CD14-positive monocyte (primary cell): ENCODE results near the gene TMEM218. TPM values are rescaled to one million over a fixed set of nuclear protein-coding genes. Genes with fewer than 3 reads are reported as not detected.

Source experiments
- DNase-seq, 3 donors: peaks; one replicate each; pipeline ENCODE4 v3.0.0-alpha.2; 2011 to 2022
- H2AFZ ChIP-seq: 2 replicates; pipeline ENCODE4 v1.6.0; 2012; ENCODE audit warnings: mild to moderate bottlenecking, low read depth, low read length, inconsistent platforms; ENCODE audit not compliant: insufficient read depth, poor library complexity, severe bottlenecking
- H3K27ac ChIP-seq, 2 donors: 1 replicate in 1 of 2; 2 replicates in 1 of 2; pipeline ENCODE4 v1.5.1; 2012 to 2013; ENCODE audit warnings: low read length in 2 of 2, control low read depth in 1 of 2, inconsistent platforms in 1 of 2, low read depth in 1 of 2, mild to moderate bottlenecking in 1 of 2
- H3K27me3 ChIP-seq, 2 donors: one replicate each; pipeline versions ENCODE4 v1.6.0 to v1.6.1; 2011 to 2013; ENCODE audit warnings: low read length in 2 of 2; ENCODE audit not compliant: control insufficient read depth in 2 of 2, insufficient read depth in 2 of 2
- H3K36me3 ChIP-seq, 2 donors: replicated peaks in 1 of 2; 1 replicate in 1 of 2; 2 replicates in 1 of 2; pipeline versions ENCODE4 v1.5.1 to v1.6.1; 2012 to 2013; ENCODE audit warnings: low read length in 2 of 2, control low read depth in 1 of 2, inconsistent platforms in 1 of 2, mild to moderate bottlenecking in 1 of 2; ENCODE audit not compliant: insufficient read depth in 2 of 2, control insufficient read depth in 1 of 2
- H3K4me1 ChIP-seq, 2 donors: 1 replicate in 1 of 2; 2 replicates in 1 of 2; pipeline versions ENCODE4 v1.5.1 to v1.6.1; 2012 to 2013; ENCODE audit warnings: low read length in 2 of 2, control low read depth in 1 of 2, inconsistent platforms in 1 of 2, mild to moderate bottlenecking in 1 of 2, moderate library complexity in 1 of 2; ENCODE audit not compliant: insufficient read depth in 2 of 2, control insufficient read depth in 1 of 2
- H3K4me2 ChIP-seq: replicated peaks from 2 replicates; pipeline ENCODE3; 2012; ENCODE audit warnings: low read length, moderate library complexity, mild to moderate bottlenecking; ENCODE audit not compliant: poor library complexity, severe bottlenecking; ENCODE audit errors: extremely low read depth
- H3K4me3 ChIP-seq, 3 experiments: fragments of 200-600 bp in 1 of 3; sonication (generic) in 1 of 3; replicated peaks in 1 of 3; 1 replicate in 2 of 3; 2 replicates in 1 of 3; pipeline ENCODE4 v1.5.1; 2011 to 2013; ENCODE audit warnings: low read length in 3 of 3, mild to moderate bottlenecking in 3 of 3, control low read depth in 2 of 3, low read depth in 2 of 3, inconsistent platforms in 1 of 3, moderate library complexity in 1 of 3
- H3K79me2 ChIP-seq: 2 replicates; pipeline ENCODE4 v1.6.0; 2012; ENCODE audit warnings: mild to moderate bottlenecking, control low read depth, inconsistent platforms, low read length, moderate library complexity; ENCODE audit not compliant: insufficient read depth
- H3K9ac ChIP-seq: 2 replicates; pipeline ENCODE4 v1.6.0; 2017; ENCODE audit warnings: low read length, mild to moderate bottlenecking; ENCODE audit not compliant: insufficient read depth, poor library complexity, severe bottlenecking
- H3K9me3 ChIP-seq, 2 donors: replicated peaks in 1 of 2; 1 replicate in 1 of 2; 2 replicates in 1 of 2; pipeline versions ENCODE4 v1.5.1 to v1.6.1; 2012 to 2013; ENCODE audit warnings: low read length in 2 of 2, control low read depth in 1 of 2; ENCODE audit not compliant: control insufficient read depth in 1 of 2, insufficient read depth in 1 of 2
- H4K20me1 ChIP-seq: 2 replicates; pipeline ENCODE4 v1.6.0; 2012; ENCODE audit warnings: mild to moderate bottlenecking, low read length, control low read depth, moderate library complexity; ENCODE audit not compliant: insufficient read depth
- H3K27ac Mint-ChIP-seq, 7 donors: one replicate each; pipeline ENCODE4 v1.8.0; 2020; ENCODE audit warnings: mild to moderate bottlenecking in 7 of 7, mixed read lengths in 7 of 7, moderate library complexity in 6 of 7, inconsistent platforms in 2 of 7
- H3K27me3 Mint-ChIP-seq, 3 donors: one replicate each; pipeline ENCODE4 v1.8.0; 2021 to 2022; ENCODE audit warnings: low read depth in 3 of 3, mild to moderate bottlenecking in 3 of 3, mixed read lengths in 3 of 3, moderate library complexity in 3 of 3, inconsistent platforms in 1 of 3
- H3K36me3 Mint-ChIP-seq, 2 donors: one replicate each; pipeline ENCODE4 v1.8.0; 2020; ENCODE audit warnings: mixed read lengths in 2 of 2, inconsistent platforms in 1 of 2, mild to moderate bottlenecking in 1 of 2
- H3K4me1 Mint-ChIP-seq: one replicate; pipeline ENCODE4 v1.8.0; 2020; ENCODE audit warnings: mild to moderate bottlenecking, mixed read lengths
- H3K4me3 Mint-ChIP-seq, 2 donors: one replicate each; pipeline ENCODE4 v1.8.0; 2020; ENCODE audit warnings: mild to moderate bottlenecking in 2 of 2, mixed read lengths in 2 of 2, moderate library complexity in 1 of 2
- H3K9me3 Mint-ChIP-seq, 7 donors: one replicate each; pipeline ENCODE4 v1.8.0; 2020 to 2022; ENCODE audit warnings: mixed read lengths in 7 of 7, mild to moderate bottlenecking in 6 of 7, moderate library complexity in 6 of 7, inconsistent platforms in 2 of 7
- CTCF ChIP-seq: fragments of 200-600 bp; IDR thresholded peaks from one replicate; pipeline ENCODE4 v1.8.0; 2022; ENCODE audit warnings: antibody characterized with exemption, mild to moderate bottlenecking
- WGBS: methylation state at CpG from one replicate; pipeline ENCODE4 v1.1.5; 2013; ENCODE audit warnings: missing lambda C conversion rate; ENCODE audit not compliant: insufficient coverage; 5-methylcytosine and 5-hydroxymethylcytosine counted together
- intact Hi-C, 2 donors: fragments of 100-400 bp; cut with micrococcal nuclease; formaldehyde crosslinking; loops; one replicate each; pipeline versions ENCODE4 v1.15.0 to v1.15.1; 2023
- polyA plus RNA-seq, 3 donors: library from polyadenylated mRNA; depleted of rRNA in 1 of 3; unstranded in 2 of 3; stranded (reverse) in 1 of 3; fragments of 300-500 nt in 2 of 3; fragments of >200 nt in 1 of 3; fragmentation: Illumina TruSeq in 2 of 3; gene quantifications; 1 replicate in 2 of 3; 2 replicates in 1 of 3; pipeline ENCODE4 v1.2.3, GENCODE V29; 2012 to 2021

TMEM218 gene
- polyA plus RNA-seq, 3 donors = 40.3 to 57.7 (median 55.7) TPM

GRCh38 chr11:125055107-125055715 is 56.2 kb downstream of the TMEM218 start:
- peaks cover 0 to 4% (median 0%) of the 10 kb centered on the region in 3 donors for H3K27me3 Mint-ChIP-seq
- peaks cover 0 to 4% (median 0%) of the 10 kb centered on the region in 7 donors for H3K9me3 Mint-ChIP-seq
- H3K9me3 ChIP-seq = no peaks in the 10 kb centered on the region
- no peaks in the 10 kb centered on the region for H3K27me3 ChIP-seq
- H3K27ac Mint-ChIP-seq = no peak overlapping the region
- H4K20me1 ChIP-seq = no peaks in the 10 kb centered on the region
- no peak overlapping the region for H3K4me3 ChIP-seq
- H3K4me1 Mint-ChIP-seq = peaks cover 3% of the 10 kb centered on the region
- 100% methylated on average over 1 of the region's 2 CpGs for WGBS
- no peak for TF ChIP-seq CTCF
- peaks cover 0 to 3% of the 10 kb centered on the region in 2 donors for H3K36me3 Mint-ChIP-seq
- intact Hi-C loops = no loop called here
- no peak overlapping the region for H3K27ac ChIP-seq
- H3K36me3 ChIP-seq = no peaks in the 10 kb centered on the region
- no peak overlapping the region for H2AFZ ChIP-seq
- H3K4me2 ChIP-seq = no peak overlapping the region
- DNase-seq = no peak
- H3K79me2 ChIP-seq = no peaks in the 10 kb centered on the region
- no peak overlapping the region for H3K9ac ChIP-seq
- H3K4me3 Mint-ChIP-seq = no peak overlapping the region
- no peaks in the 10 kb centered on the region for H3K4me1 ChIP-seq

- H3K27me3 ChIP-seq = no peaks in the 10 kb centered on the region
- H2AFZ ChIP-seq = no peak overlapping the region
- 100% methylated on average over 1 of the region's 1 CpG for WGBS
Observed at GRCh38 chr11:125053167-125053566, 58.3 kb downstream of the TMEM218 start.

More at GRCh38 chr11:125053167-125053566, 58.3 kb downstream of the TMEM218 start:
- no peak overlapping the region for H3K4me2 ChIP-seq
- no peaks in the 10 kb centered on the region for H4K20me1 ChIP-seq
- no peak overlapping the region for H3K4me3 Mint-ChIP-seq
- H3K27ac Mint-ChIP-seq = no peak overlapping the region
- peaks cover 0 to 4% (median 0%) of the 10 kb centered on the region in 7 donors for H3K9me3 Mint-ChIP-seq
- peak in 1 of 3 donors; percentile 8 for DNase-seq
- H3K36me3 ChIP-seq = no peaks in the 10 kb centered on the region
- no peak overlapping the region for H3K27ac ChIP-seq
- no peaks in the 10 kb centered on the region for H3K9me3 ChIP-seq
- H3K79me2 ChIP-seq = no peaks in the 10 kb centered on the region
- TF ChIP-seq CTCF = no peak
- no peaks in the 10 kb centered on the region for H3K4me1 ChIP-seq
- H3K36me3 Mint-ChIP-seq = peaks cover 0 to 3% of the 10 kb centered on the region in 2 donors
- H3K27me3 Mint-ChIP-seq = peaks cover 0 to 4% (median 0%) of the 10 kb centered on the region in 3 donors
- H3K9ac ChIP-seq = no peak overlapping the region
- H3K4me3 ChIP-seq = no peak overlapping the region
- intact Hi-C loops = no loop called here
- no peaks in the 10 kb centered on the region for H3K4me1 Mint-ChIP-seq
